Panc1 (cell line): ENCODE measurements around the gene CCDC85A. TPM values are rescaled to one million over a fixed set of nuclear protein-coding genes. Genes with fewer than 3 reads are reported as not detected.

Experiments used
- ATAC-seq: fragments of 200-7000 bp; cut with Tn5 transposase; 2 replicates; pipeline ENCODE4 v1.9.1; 2020; ENCODE audit warnings: mild to moderate bottlenecking, moderate library complexity
- BruUV-seq: library from RNA; stranded (reverse); fragments of 400-500 nt; replicated peaks from 2 replicates; lab custom pipeline; 2021; lab: Mats Ljungman, UMichigan
- CTCF ChIA-PET: fragments of 300-600 bp; sonication (Branson Sonifier 250); formaldehyde crosslinking; loops from one replicate; lab custom pipeline; 2022; ENCODE audit warnings: antibody characterized with exemption; lab: Charles Lee
- POLR2A ChIA-PET: fragments of 300-600 bp; sonication (Branson Sonifier 250); formaldehyde crosslinking; loops from one replicate; lab custom pipeline; 2022; ENCODE audit warnings: antibody characterized with exemption; lab: Charles Lee
- DNase-seq: peaks from one replicate; pipeline ENCODE4 v3.0.0-alpha.2; 2010; ENCODE audit warnings: low read depth, low spot score
- H3K27ac ChIP-seq: 2 replicates; pipeline ENCODE4 v1.5.1; 2011; ENCODE audit warnings: mild to moderate bottlenecking, low read length, inconsistent platforms
- H3K27me3 ChIP-seq: fragments of 200-500 bp; sonication (Bioruptor generic); 2 replicates; pipeline ENCODE4 v1.6.0; 2014; ENCODE audit warnings: low read length, inconsistent platforms; ENCODE audit not compliant: control insufficient read depth, insufficient read depth
- H3K36me3 ChIP-seq: fragments of 200-500 bp; sonication (Bioruptor generic); 2 replicates; pipeline ENCODE4 v1.5.1; 2014; ENCODE audit warnings: inconsistent platforms, mild to moderate bottlenecking, low read length, moderate library complexity; ENCODE audit not compliant: control insufficient read depth, insufficient read depth
- H3K4me1 ChIP-seq: 2 replicates; pipeline ENCODE4 v1.5.1; 2011; ENCODE audit warnings: inconsistent platforms, mild to moderate bottlenecking, low read length, moderate library complexity; ENCODE audit not compliant: control insufficient read depth, insufficient read depth
- H3K4me3 ChIP-seq, 2 experiments: 2 replicates each; pipeline ENCODE4 v1.5.1; 2011 to 2012; ENCODE audit warnings: low read depth in 2 of 2, low read length in 2 of 2, mild to moderate bottlenecking in 2 of 2, inconsistent platforms in 1 of 2, moderate library complexity in 1 of 2
- H3K9me3 ChIP-seq: fragments of 200-500 bp; sonication (Bioruptor generic); 2 replicates; pipeline ENCODE4 v1.5.1; 2014; ENCODE audit warnings: low read depth, mild to moderate bottlenecking, inconsistent platforms, low read length, moderate library complexity; ENCODE audit not compliant: control insufficient read depth, insufficient read depth
- POLR2AphosphoS5 ChIP-seq: IDR thresholded peaks from 2 replicates; pipeline ENCODE4 v1.6.1; 2012; ENCODE audit warnings: mild to moderate bottlenecking, low read depth, low read length, moderate library complexity
- SIN3A ChIP-seq: IDR thresholded peaks from 2 replicates; pipeline ENCODE4 v1.6.1; 2012; ENCODE audit warnings: low read depth, mild to moderate bottlenecking, low read length, moderate library complexity, borderline replicate concordance; ENCODE audit not compliant: insufficient read depth
- TCF7L2 ChIP-seq: IDR thresholded peaks from 2 replicates; pipeline ENCODE4 v1.6.1; 2011; ENCODE audit warnings: mild to moderate bottlenecking, low read depth, low read length, inconsistent platforms
- in situ Hi-C: cut with HindIII; loops from 2 replicates; pipeline ENCODE4 v1.10.0; 2016; ENCODE audit warnings: low sequenced_read_pairs, low pct_unique_long_range_greater_than_20kb
- intact Hi-C: fragments of 100-400 bp; cut with micrococcal nuclease; formaldehyde crosslinking; loops from one replicate; pipeline ENCODE4 v1.10.0; 2022; ENCODE audit not compliant: unreplicated experiment
- total RNA-seq: library from RNA; stranded (reverse); gene quantifications from one replicate; pipeline ENCODE4 v1.2.1, GENCODE V29; 2021; ENCODE audit not compliant: unreplicated experiment
- TF ChIP-seq, protein P1 (sequence below), 2 experiments: IDR thresholded peaks; 2 replicates each; pipeline ENCODE4 v1.6.1; 2011 to 2012; ENCODE audit warnings: low read depth in 2 of 2, control low read depth in 1 of 2, low read length in 1 of 2, mild to moderate bottlenecking in 1 of 2, moderate library complexity in 1 of 2; ENCODE audit not compliant: insufficient read depth in 1 of 2
- TF ChIP-seq, protein P2 (sequence below): fragments of 450-650 bp; IDR thresholded peaks from 2 replicates; pipeline ENCODE4 v1.5.1; 2017; ENCODE audit warnings: mild to moderate bottlenecking

CCDC85A gene
- total RNA-seq, 1 experiment from 2014 or later, result 0.05 TPM

DNA sequence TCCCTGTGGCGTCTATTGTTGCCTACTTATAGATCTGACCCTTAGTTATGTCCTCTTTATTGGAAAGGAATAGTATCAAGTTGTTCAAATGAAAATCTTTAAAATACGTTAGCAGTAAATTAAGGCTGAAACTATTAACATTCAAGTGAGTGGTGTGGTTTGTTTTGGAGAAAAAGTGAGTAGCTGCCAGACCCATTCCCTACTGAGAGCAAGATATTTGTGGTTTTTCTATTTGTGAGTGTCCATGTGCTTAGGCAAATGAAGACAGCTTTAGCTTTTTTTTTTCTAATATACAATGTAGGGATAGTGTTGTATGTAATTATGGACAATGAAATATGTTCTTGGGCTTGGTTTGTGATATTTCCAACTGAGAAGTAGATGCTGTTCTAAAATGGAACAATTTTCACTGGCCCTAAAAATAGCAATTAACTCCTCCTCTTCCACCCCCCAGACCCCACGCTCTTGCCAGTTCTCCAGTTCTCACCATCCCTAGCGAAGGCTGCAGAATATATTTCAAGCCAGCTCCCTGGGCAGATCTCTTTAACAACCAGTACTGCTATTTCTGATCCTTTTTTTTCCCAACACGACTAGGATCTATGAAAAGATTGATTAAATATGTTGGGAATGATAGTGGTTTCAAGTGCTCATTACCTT is 83.1 kb downstream of the CCDC85A start:
- Histone ChIP-seq H3K27me3 (no peaks in the 10 kb centered on the region), H3K9me3 (no peaks in the 10 kb centered on the region), H3K4me1 (no peaks in the 10 kb centered on the region), H3K4me3 (no peak overlapping the region), H3K27ac (no peak overlapping the region), H3K36me3 (no peaks in the 10 kb centered on the region)
- ChIA-PET POLR2A (no interaction called here), CTCF (no interaction called here)
- ATAC-seq (no peak), DNase-seq (no peak)
- intact Hi-C loops, result no loop called here
- TF ChIP-seq TCF7L2 (no peak), SIN3A (no peak), POLR2AphosphoS5 (no peak)
- TF ChIP-seq, protein P1, sequence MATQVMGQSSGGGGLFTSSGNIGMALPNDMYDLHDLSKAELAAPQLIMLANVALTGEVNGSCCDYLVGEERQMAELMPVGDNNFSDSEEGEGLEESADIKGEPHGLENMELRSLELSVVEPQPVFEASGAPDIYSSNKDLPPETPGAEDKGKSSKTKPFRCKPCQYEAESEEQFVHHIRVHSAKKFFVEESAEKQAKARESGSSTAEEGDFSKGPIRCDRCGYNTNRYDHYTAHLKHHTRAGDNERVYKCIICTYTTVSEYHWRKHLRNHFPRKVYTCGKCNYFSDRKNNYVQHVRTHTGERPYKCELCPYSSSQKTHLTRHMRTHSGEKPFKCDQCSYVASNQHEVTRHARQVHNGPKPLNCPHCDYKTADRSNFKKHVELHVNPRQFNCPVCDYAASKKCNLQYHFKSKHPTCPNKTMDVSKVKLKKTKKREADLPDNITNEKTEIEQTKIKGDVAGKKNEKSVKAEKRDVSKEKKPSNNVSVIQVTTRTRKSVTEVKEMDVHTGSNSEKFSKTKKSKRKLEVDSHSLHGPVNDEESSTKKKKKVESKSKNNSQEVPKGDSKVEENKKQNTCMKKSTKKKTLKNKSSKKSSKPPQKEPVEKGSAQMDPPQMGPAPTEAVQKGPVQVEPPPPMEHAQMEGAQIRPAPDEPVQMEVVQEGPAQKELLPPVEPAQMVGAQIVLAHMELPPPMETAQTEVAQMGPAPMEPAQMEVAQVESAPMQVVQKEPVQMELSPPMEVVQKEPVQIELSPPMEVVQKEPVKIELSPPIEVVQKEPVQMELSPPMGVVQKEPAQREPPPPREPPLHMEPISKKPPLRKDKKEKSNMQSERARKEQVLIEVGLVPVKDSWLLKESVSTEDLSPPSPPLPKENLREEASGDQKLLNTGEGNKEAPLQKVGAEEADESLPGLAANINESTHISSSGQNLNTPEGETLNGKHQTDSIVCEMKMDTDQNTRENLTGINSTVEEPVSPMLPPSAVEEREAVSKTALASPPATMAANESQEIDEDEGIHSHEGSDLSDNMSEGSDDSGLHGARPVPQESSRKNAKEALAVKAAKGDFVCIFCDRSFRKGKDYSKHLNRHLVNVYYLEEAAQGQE (IDR thresholded peaks at IDR 0.05; ENCODE audit: insufficient read depth in 1 of 2, low read depth in 2 of 2, low read length in 1 of 2), result no peak
- TF ChIP-seq, protein P2, sequence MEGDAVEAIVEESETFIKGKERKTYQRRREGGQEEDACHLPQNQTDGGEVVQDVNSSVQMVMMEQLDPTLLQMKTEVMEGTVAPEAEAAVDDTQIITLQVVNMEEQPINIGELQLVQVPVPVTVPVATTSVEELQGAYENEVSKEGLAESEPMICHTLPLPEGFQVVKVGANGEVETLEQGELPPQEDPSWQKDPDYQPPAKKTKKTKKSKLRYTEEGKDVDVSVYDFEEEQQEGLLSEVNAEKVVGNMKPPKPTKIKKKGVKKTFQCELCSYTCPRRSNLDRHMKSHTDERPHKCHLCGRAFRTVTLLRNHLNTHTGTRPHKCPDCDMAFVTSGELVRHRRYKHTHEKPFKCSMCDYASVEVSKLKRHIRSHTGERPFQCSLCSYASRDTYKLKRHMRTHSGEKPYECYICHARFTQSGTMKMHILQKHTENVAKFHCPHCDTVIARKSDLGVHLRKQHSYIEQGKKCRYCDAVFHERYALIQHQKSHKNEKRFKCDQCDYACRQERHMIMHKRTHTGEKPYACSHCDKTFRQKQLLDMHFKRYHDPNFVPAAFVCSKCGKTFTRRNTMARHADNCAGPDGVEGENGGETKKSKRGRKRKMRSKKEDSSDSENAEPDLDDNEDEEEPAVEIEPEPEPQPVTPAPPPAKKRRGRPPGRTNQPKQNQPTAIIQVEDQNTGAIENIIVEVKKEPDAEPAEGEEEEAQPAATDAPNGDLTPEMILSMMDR, result no peak
- in situ Hi-C loops, result no loop called here
- BruUV-seq, result no TSS peak

DNA sequence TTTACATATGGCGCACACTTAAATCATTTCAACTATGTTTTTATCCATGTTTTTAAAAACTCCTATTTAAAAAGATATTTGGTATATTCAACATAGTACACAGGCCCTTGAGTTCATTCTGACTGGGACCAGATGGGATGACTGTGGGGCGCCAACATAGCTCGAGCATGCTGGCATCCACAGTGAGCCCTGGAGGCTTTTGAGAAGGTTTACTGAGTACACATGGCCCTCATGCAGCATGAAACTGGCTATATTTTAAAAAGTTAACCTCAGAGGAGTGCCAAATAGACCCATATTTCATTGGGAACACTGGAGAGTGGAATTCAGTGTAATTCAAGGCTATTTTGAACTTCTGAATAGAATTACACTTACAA is 83.6 kb downstream of the CCDC85A start:
- Histone ChIP-seq H3K36me3 (no peaks in the 10 kb centered on the region), H3K9me3 (no peaks in the 10 kb centered on the region), H3K27me3 (no peaks in the 10 kb centered on the region), H3K4me1 (no peaks in the 10 kb centered on the region), H3K4me3 (no peak overlapping the region), H3K27ac (no peak overlapping the region)
- intact Hi-C loops, result no loop called here
- POLR2A ChIA-PET, result no interaction called here
- no peak for ATAC-seq
- TF ChIP-seq POLR2AphosphoS5 (no peak), SIN3A (no peak), TCF7L2 (no peak)
- TF ChIP-seq, protein P2, result no peak
- TF ChIP-seq, protein P1 (IDR thresholded peaks at IDR 0.05; ENCODE audit: insufficient read depth in 1 of 2, low read depth in 2 of 2, low read length in 1 of 2), result no peak
- CTCF ChIA-PET, result no interaction called here
- BruUV-seq, result no TSS peak
- in situ Hi-C loops, result no loop called here
- no peak for DNase-seq
